H9 (cell line): ENCODE results near the gene TRIM61. TPM values are rescaled to one million over a fixed set of nuclear protein-coding genes. Genes with fewer than 3 reads are reported as not detected.

Source experiments
- DNase-seq: peaks from one replicate; pipeline ENCODE4 v3.0.0-alpha.2; 2017
- H2AFZ ChIP-seq: one replicate; pipeline ENCODE4 v1.6.1; 2013; ENCODE audit warnings: mild to moderate bottlenecking, low read length, control low read depth, moderate library complexity
- H2AK5ac ChIP-seq: 2 replicates; pipeline ENCODE4 v1.6.1; 2013; ENCODE audit warnings: low read length, control low read depth, mixed read lengths; ENCODE audit not compliant: insufficient read length
- H2BK120ac ChIP-seq: one replicate; pipeline ENCODE4 v1.6.1; 2013; ENCODE audit warnings: low read depth, mild to moderate bottlenecking, low read length, control low read depth, inconsistent platforms; ENCODE audit not compliant: poor library complexity, severe bottlenecking
- H2BK12ac ChIP-seq: 2 replicates; pipeline ENCODE4 v1.6.1; 2013; ENCODE audit warnings: low read length, control low read depth, mixed read lengths, low read depth; ENCODE audit not compliant: insufficient read length
- H2BK15ac ChIP-seq: 2 replicates; pipeline ENCODE4 v1.6.1; 2013; ENCODE audit warnings: low read depth, low read length, control low read depth
- H2BK20ac ChIP-seq: one replicate; pipeline ENCODE4 v1.6.1; 2013; ENCODE audit warnings: low read depth, mild to moderate bottlenecking, low read length, control low read depth, inconsistent platforms; ENCODE audit not compliant: poor library complexity, severe bottlenecking
- H2BK5ac ChIP-seq: 2 replicates; pipeline ENCODE4 v1.6.1; 2013; ENCODE audit warnings: low read length, control low read depth, mixed read lengths; ENCODE audit not compliant: insufficient read length
- H3K14ac ChIP-seq: 2 replicates; pipeline ENCODE4 v1.6.1; 2013; ENCODE audit warnings: low read length, control low read depth; ENCODE audit not compliant: insufficient read depth
- H3K18ac ChIP-seq: 2 replicates; pipeline ENCODE4 v1.6.1; 2013; ENCODE audit warnings: low read depth, mild to moderate bottlenecking, mixed read lengths, low read length, control low read depth; ENCODE audit not compliant: insufficient read length
- H3K23ac ChIP-seq: 2 replicates; pipeline ENCODE4 v1.6.1; 2013; ENCODE audit warnings: low read length, control low read depth, mixed read lengths, low read depth; ENCODE audit not compliant: insufficient read length
- H3K23me2 ChIP-seq: 2 replicates; pipeline ENCODE4 v1.6.1; 2013; ENCODE audit warnings: low read depth, mild to moderate bottlenecking, mixed read lengths, low read length, control low read depth; ENCODE audit not compliant: insufficient read length, poor library complexity, severe bottlenecking
- H3K27ac ChIP-seq: 2 replicates; pipeline ENCODE4 v1.5.1; 2013; ENCODE audit warnings: low read length, control low read depth, mixed read lengths, low read depth; ENCODE audit not compliant: insufficient read length
- H3K27me3 ChIP-seq: 2 replicates; pipeline ENCODE4 v1.6.1; 2013; ENCODE audit warnings: low read length, control low read depth, inconsistent platforms; ENCODE audit not compliant: insufficient read depth
- H3K4ac ChIP-seq: 2 replicates; pipeline ENCODE4 v1.6.1; 2013; ENCODE audit warnings: low read depth, mild to moderate bottlenecking, control low read depth, inconsistent platforms, low read length, moderate library complexity
- H3K4me1 ChIP-seq: 2 replicates; pipeline ENCODE4 v1.6.1; 2013; ENCODE audit warnings: low read length, control low read depth, inconsistent platforms; ENCODE audit not compliant: insufficient read depth
- H3K4me2 ChIP-seq: 2 replicates; pipeline ENCODE4 v1.6.1; 2013; ENCODE audit warnings: low read length, control low read depth, mixed read lengths; ENCODE audit not compliant: insufficient read length, insufficient read depth
- H3K56ac ChIP-seq: 2 replicates; pipeline ENCODE4 v1.6.1; 2013; ENCODE audit warnings: low read depth, mild to moderate bottlenecking, mixed read lengths, low read length, control low read depth; ENCODE audit not compliant: insufficient read length
- H3K79me1 ChIP-seq: 2 replicates; pipeline ENCODE4 v1.6.1; 2013; ENCODE audit warnings: low read depth, mild to moderate bottlenecking, moderate library complexity, low read length, control low read depth, inconsistent platforms; ENCODE audit not compliant: insufficient read depth, poor library complexity, severe bottlenecking
- H3K79me2 ChIP-seq: 2 replicates; pipeline ENCODE4 v1.6.1; 2013; ENCODE audit warnings: low read length, control low read depth, inconsistent platforms; ENCODE audit not compliant: insufficient read depth
- H3K9ac ChIP-seq: 2 replicates; pipeline ENCODE4 v1.6.1; 2013; ENCODE audit warnings: low read length, control low read depth, mixed read lengths; ENCODE audit not compliant: insufficient read length; ENCODE audit errors: extremely low read depth
- H3K9me3 ChIP-seq: one replicate; pipeline ENCODE4 v1.6.1; 2013; ENCODE audit warnings: low read depth, low read length, inconsistent platforms; ENCODE audit not compliant: control insufficient read depth
- H3T11ph ChIP-seq: one replicate; pipeline ENCODE4 v1.6.1; 2013; ENCODE audit warnings: mild to moderate bottlenecking, low read length, control low read depth, inconsistent platforms
- H4K20me1 ChIP-seq: one replicate; pipeline ENCODE4 v1.6.1; 2013; ENCODE audit not compliant: control insufficient read depth, insufficient read length, insufficient read depth
- H4K5ac ChIP-seq: 2 replicates; pipeline ENCODE4 v1.6.1; 2013; ENCODE audit warnings: low read depth, mild to moderate bottlenecking, mixed read lengths, low read length, control low read depth; ENCODE audit not compliant: insufficient read length
- H4K8ac ChIP-seq: replicated peaks from 2 replicates; pipeline ENCODE4 v1.6.1; 2013; ENCODE audit warnings: low read length, control low read depth, mixed read lengths, low read depth; ENCODE audit not compliant: insufficient read length
- H4K91ac ChIP-seq: 2 replicates; pipeline ENCODE4 v1.6.1; 2013; ENCODE audit warnings: low read depth, mild to moderate bottlenecking, moderate library complexity, mixed read lengths, low read length, control low read depth; ENCODE audit not compliant: insufficient read length
- H3K27ac Mint-ChIP-seq, 3 experiments: 2 replicates in 2 of 3; 3 replicates in 1 of 3; pipeline ENCODE4 v1.8.0; 2020 to 2021; ENCODE audit warnings: mixed read lengths in 3 of 3, mild to moderate bottlenecking in 1 of 3, moderate library complexity in 1 of 3
- H3K27me3 Mint-ChIP-seq: 2 replicates; pipeline ENCODE4 v1.8.0; 2021; ENCODE audit warnings: low read depth, mild to moderate bottlenecking, moderate library complexity, mixed read lengths
- H3K36me3 Mint-ChIP-seq, 3 experiments: 2 replicates in 2 of 3; 3 replicates in 1 of 3; pipeline ENCODE4 v1.8.0; 2020 to 2021; ENCODE audit warnings: low read depth in 3 of 3, mixed read lengths in 3 of 3; ENCODE audit not compliant: insufficient read depth in 1 of 3
- H3K4me1 Mint-ChIP-seq, 2 experiments: 2 replicates each; pipeline ENCODE4 v1.8.0; 2020; ENCODE audit warnings: mixed read lengths in 2 of 2
- H3K4me3 Mint-ChIP-seq, 2 experiments: 2 replicates in 1 of 2; 3 replicates in 1 of 2; pipeline ENCODE4 v1.8.0; 2020 to 2021; ENCODE audit warnings: mild to moderate bottlenecking in 2 of 2, mixed read lengths in 2 of 2, moderate library complexity in 1 of 2
- H3K9me3 Mint-ChIP-seq, 2 experiments: 2 replicates in 1 of 2; 3 replicates in 1 of 2; pipeline ENCODE4 v1.8.0; 2020; ENCODE audit warnings: mild to moderate bottlenecking in 2 of 2, mixed read lengths in 2 of 2, moderate library complexity in 1 of 2
- WGBS: extraction: QIAGEN DNeasy Blood & Tissue Kit; methylation state at CpG from one replicate; pipeline ENCODE4 v1.1.7; 2013; ENCODE audit warnings: missing lambda C conversion rate, low lambda C conversion rate, mixed read lengths; ENCODE audit not compliant: insufficient read length; ENCODE audit errors: extremely low coverage; 5-methylcytosine and 5-hydroxymethylcytosine counted together
- total RNA-seq: library from RNA; stranded (reverse); gene quantifications from 2 replicates; pipeline ENCODE4 v1.2.1, GENCODE V29; 2021
- TF ChIP-seq, protein P1 (sequence below): fragments of 200-600 bp; sonication (generic); conservative IDR thresholded peaks from 3 replicates; pipeline ENCODE4 v1.8.0; 2021; ENCODE audit warnings: antibody characterized with exemption, mild to moderate bottlenecking

TRIM61 gene
- total RNA-seq, 1 experiment from 2014 or later: 0.52 TPM

DNA sequence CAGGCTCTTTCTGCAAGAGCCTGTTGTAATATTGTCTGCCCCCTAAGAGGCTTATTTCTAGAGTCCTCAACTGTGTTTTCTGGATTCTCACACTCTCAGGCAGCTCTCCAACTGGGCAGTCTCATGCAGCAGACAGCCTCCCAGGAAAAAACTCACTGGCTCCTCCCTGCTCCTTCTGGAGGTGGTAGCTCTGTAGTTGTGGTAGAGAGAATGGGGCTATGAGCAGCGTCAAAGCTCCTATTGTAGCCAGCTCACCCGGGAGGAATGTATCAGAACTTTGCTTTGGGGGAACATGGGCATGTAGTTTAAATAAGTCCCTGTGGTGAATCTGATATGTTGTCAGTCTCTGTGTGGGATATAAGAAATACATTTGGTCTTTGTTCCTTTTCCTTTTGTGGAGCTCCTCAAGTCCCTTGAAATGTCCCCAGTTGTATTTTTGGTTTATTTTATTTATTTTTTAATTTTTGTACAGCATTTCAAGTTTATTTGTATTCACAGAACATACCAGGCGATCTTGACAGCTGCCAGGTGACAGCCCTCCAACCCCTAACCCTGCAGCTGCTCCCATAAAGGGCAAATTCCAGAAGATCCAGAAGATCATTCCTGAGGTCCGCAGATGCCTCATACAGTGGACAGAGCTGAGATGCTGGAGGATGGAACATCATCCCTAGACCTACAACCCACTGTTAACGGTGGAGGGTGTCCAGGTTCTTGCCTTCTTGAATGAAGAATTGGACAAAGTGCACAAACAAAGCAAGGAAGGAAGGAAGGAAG is 45.7 kb downstream of the TRIM61 start:
- Histone ChIP-seq H3K14ac (no peak overlapping the region), H3K4me2 (no peak overlapping the region), H3T11ph (no peak overlapping the region), H3K23ac (no peak overlapping the region), H2AFZ (no peak overlapping the region), H3K4ac (no peak overlapping the region), H3K79me2 (no peaks in the 10 kb centered on the region), H3K9ac (no peak overlapping the region), H3K23me2 (peaks cover 4% of the 10 kb centered on the region), H3K27me3 (no peaks in the 10 kb centered on the region), H2AK5ac (no peak overlapping the region), H3K9me3 (no peaks in the 10 kb centered on the region), H4K8ac (no peak overlapping the region), H2BK15ac (no peak overlapping the region), H3K27ac (no peak overlapping the region), H3K4me1 (no peaks in the 10 kb centered on the region), H4K5ac (no peak overlapping the region), H3K18ac (no peak overlapping the region), H3K56ac (no peak overlapping the region), H4K20me1 (no peaks in the 10 kb centered on the region), H2BK120ac (no peak overlapping the region), H2BK12ac (no peak overlapping the region), H3K79me1 (no peaks in the 10 kb centered on the region), H2BK5ac (no peak overlapping the region), H2BK20ac (no peak overlapping the region), H4K91ac (no peak overlapping the region)
- peaks cover 22% of the 10 kb centered on the region in 2 experiments for H3K4me1 Mint-ChIP-seq
- no peak for DNase-seq
- H3K9me3 Mint-ChIP-seq: no peaks in the 10 kb centered on the region
- H3K36me3 Mint-ChIP-seq: no peaks in the 10 kb centered on the region
- H3K4me3 Mint-ChIP-seq: no peak overlapping the region
- H3K27ac Mint-ChIP-seq: no peak overlapping the region
- H3K27me3 Mint-ChIP-seq: no peaks in the 10 kb centered on the region; the same call in 1 of the 2 replicates
- WGBS: no CpG with 5 or more reads among the region's 5 CpGs
- TF ChIP-seq, protein P1, sequence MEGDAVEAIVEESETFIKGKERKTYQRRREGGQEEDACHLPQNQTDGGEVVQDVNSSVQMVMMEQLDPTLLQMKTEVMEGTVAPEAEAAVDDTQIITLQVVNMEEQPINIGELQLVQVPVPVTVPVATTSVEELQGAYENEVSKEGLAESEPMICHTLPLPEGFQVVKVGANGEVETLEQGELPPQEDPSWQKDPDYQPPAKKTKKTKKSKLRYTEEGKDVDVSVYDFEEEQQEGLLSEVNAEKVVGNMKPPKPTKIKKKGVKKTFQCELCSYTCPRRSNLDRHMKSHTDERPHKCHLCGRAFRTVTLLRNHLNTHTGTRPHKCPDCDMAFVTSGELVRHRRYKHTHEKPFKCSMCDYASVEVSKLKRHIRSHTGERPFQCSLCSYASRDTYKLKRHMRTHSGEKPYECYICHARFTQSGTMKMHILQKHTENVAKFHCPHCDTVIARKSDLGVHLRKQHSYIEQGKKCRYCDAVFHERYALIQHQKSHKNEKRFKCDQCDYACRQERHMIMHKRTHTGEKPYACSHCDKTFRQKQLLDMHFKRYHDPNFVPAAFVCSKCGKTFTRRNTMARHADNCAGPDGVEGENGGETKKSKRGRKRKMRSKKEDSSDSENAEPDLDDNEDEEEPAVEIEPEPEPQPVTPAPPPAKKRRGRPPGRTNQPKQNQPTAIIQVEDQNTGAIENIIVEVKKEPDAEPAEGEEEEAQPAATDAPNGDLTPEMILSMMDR: no peak
